UCSD-AML1 (cell line): ENCODE results near the gene GRK3.

Experiments used
- DNase-seq: peaks from one replicate; lab custom pipeline; 2025; ENCODE audit not compliant: unreplicated experiment; lab: John Stamatoyannopoulos, UW

GRK3 gene

GRCh38 chr22:25752615-25753214, 188.2 kb downstream of the GRK3 start:
- DNase-seq: no peak

GRCh38 chr22:25753252-25753651, 188.8 kb downstream of the GRK3 start:
- DNase-seq: no peak

- DNase-seq: no peak
These were observed 190.2 kb downstream of the GRK3 start for GRCh38 chr22:25754527-25755202.

- no peak for DNase-seq
These were observed 193.2 kb downstream of the GRK3 start for GRCh38 chr22:25757686-25758085.

GRCh38 chr22:25758316-25758715, 193.8 kb downstream of the GRK3 start:
- no peak for DNase-seq

- DNase-seq: peak; percentile 45
These were observed 195.4 kb downstream of the GRK3 start for GRCh38 chr22:25759825-25760231.

GRCh38 chr22:25760294-25760693, 195.8 kb downstream of the GRK3 start:
- no peak for DNase-seq

- no peak for DNase-seq
These were observed 196.5 kb downstream of the GRK3 start for GRCh38 chr22:25760848-25761595.

- DNase-seq: no peak
These were observed 197.7 kb downstream of the GRK3 start for GRCh38 chr22:25762147-25762546.

- DNase-seq: no peak
These were observed 198.8 kb downstream of the GRK3 start for GRCh38 chr22:25763239-25763777.

GRCh38 chr22:25764270-25765015, 200.0 kb downstream of the GRK3 start:
- no peak for DNase-seq

- DNase-seq: no peak
These were observed 200.5 kb downstream of the GRK3 start for GRCh38 chr22:25765016-25765367.

GRCh38 chr22:25765801-25766200, 201.3 kb downstream of the GRK3 start:
- no peak for DNase-seq

GRCh38 chr22:25766418-25766817, 201.9 kb downstream of the GRK3 start:
- no peak for DNase-seq

GRCh38 chr22:25770333-25770732, 205.9 kb downstream of the GRK3 start:
- no peak for DNase-seq

GRCh38 chr22:25772288-25772687, 207.8 kb downstream of the GRK3 start:
- no peak for DNase-seq

GRCh38 chr22:25774575-25775026, 210.1 kb downstream of the GRK3 start:
- DNase-seq: peak; percentile 24

- no peak for DNase-seq
These were observed 211.1 kb downstream of the GRK3 start for GRCh38 chr22:25775531-25775930.

GRCh38 chr22:25777411-25777810, 212.9 kb downstream of the GRK3 start:
- DNase-seq: no peak

- no peak for DNase-seq
These were observed 213.4 kb downstream of the GRK3 start for GRCh38 chr22:25777870-25778269.
